HFF-Myc (cell line): ENCODE measurements around the gene LMAN1L.
"Not testable (repeated sequence)": the region's sequence is repeated elsewhere in the genome, so short reads cannot be mapped to it uniquely, and the experiment has no call there.

Experiments
- DNase-seq: peaks from one replicate; pipeline ENCODE4 v3.0.0-alpha.2; 2011; ENCODE audit warnings: low read depth; ENCODE audit errors: extremely low read depth
- H3K4me3 ChIP-seq: replicated peaks from 2 replicates; pipeline ENCODE4 v1.5.1; 2011; ENCODE audit warnings: low read depth, mild to moderate bottlenecking, control low read depth, low read length
- CTCF ChIP-seq: IDR thresholded peaks from 2 replicates; pipeline ENCODE4 v1.5.1; 2012; ENCODE audit warnings: mild to moderate bottlenecking, low read depth, low read length, control low read depth; ENCODE audit errors: missing control alignments

The LMAN1L gene

GRCh38 chr15:74782259-74783071 is 30.2 kb upstream of the LMAN1L start:
- no peak for DNase-seq
- H3K4me3 ChIP-seq, result peak overlapping the region; percentile 62
- TF ChIP-seq CTCF, result no peak

- H3K4me3 ChIP-seq, result peak overlapping the region; percentile 62
- DNase-seq, result no peak
- no peak for TF ChIP-seq CTCF
These were observed 29.4 kb upstream of the LMAN1L start for GRCh38 chr15:74783072-74783807.

GRCh38 chr15:74783808-74784175 is 28.8 kb upstream of the LMAN1L start:
- TF ChIP-seq CTCF, result no peak
- no peak for DNase-seq
- H3K4me3 ChIP-seq, result peak overlapping the region; percentile 62

- no peak for TF ChIP-seq CTCF
- DNase-seq, result no peak
- peak overlapping the region; percentile 62 for H3K4me3 ChIP-seq
These were observed 28.0 kb upstream of the LMAN1L start for GRCh38 chr15:74784426-74785193.

GRCh38 chr15:74785194-74786032 is 27.2 kb upstream of the LMAN1L start:
- no peak for DNase-seq
- peak overlapping the region; percentile 62; the same call in 1 of the 2 replicates for H3K4me3 ChIP-seq
- TF ChIP-seq CTCF, result no peak

DNA sequence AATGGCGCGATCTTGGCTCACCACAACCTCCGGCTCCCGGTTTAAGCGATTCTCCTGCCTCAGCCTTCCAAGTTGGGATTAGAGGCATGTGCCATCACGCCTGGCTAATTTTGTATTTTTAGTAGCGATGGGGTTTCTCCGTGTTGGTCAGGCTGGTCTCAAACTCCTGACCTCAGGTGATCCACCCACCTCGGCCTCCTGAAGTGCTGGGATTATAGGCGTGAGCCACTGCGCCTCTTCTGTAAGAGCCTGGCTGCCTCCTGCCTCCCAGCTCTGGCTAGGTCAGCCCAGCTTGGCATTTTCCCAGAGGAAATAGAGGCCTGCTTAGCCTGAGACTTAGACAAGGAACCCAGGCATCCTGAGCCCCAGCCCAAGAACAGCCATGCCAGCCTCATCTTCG is 26.6 kb upstream of the LMAN1L start:
- not testable (repeated sequence) for H3K4me3 ChIP-seq, DNase-seq
